GM12891 (cell line): ENCODE results near the gene HCN4.

Experiments used
- POLR2A ChIP-seq: IDR thresholded peaks from 2 replicates; pipeline ENCODE4 v1.6.1; 2011; ENCODE audit warnings: low read depth, low read length, control low read depth
- POLR2AphosphoS5 ChIP-seq: IDR thresholded peaks from 2 replicates; pipeline ENCODE4 v1.6.1; 2011; ENCODE audit warnings: low read depth, low read length, control low read depth
- SPI1 ChIP-seq: IDR thresholded peaks from 2 replicates; pipeline ENCODE4 v1.6.1; 2011; ENCODE audit warnings: low read depth, low read length, control low read depth
- TAF1 ChIP-seq: IDR thresholded peaks from 2 replicates; pipeline ENCODE4 v1.6.1; 2011; ENCODE audit warnings: low read depth, low read length, control low read depth

GRCh38 chr15:73361337-73361736 is 7.4 kb downstream of the HCN4 start:
- TF ChIP-seq POLR2A (no peak), SPI1 (no peak), POLR2AphosphoS5 (no peak), TAF1 (no peak)
